GM23338 (cell line): ENCODE data around the gene LIPT1.

Experiments used
- CREB1 ChIP-seq: fragments of 250-450 bp; sonication (Bioruptor Pico); IDR thresholded peaks from 2 replicates; pipeline ENCODE4 v1.5.0; 2020; ENCODE audit warnings: low read depth, mild to moderate bottlenecking, moderate library complexity
- CTCF ChIP-seq, 2 experiments: fragments of 200-600 bp in 1 of 2; sonication (generic) in 1 of 2; conservative IDR thresholded peaks; 2 replicates each; pipeline versions ENCODE4 v1.5.1 to v1.6.1; 2016 to 2017; ENCODE audit warnings: antibody characterized with exemption in 2 of 2, low read depth in 2 of 2, mild to moderate bottlenecking in 2 of 2, moderate library complexity in 1 of 2
- EZH2 ChIP-seq: fragments of 200-600 bp; sonication (generic); IDR thresholded peaks from one replicate; pipeline ENCODE4 v1.8.0; 2017; ENCODE audit warnings: antibody characterized with exemption, mild to moderate bottlenecking, low read depth; ENCODE audit not compliant: unreplicated experiment
- EZH2phosphoT487 ChIP-seq: fragments of 200-600 bp; sonication (generic); IDR thresholded peaks from one replicate; pipeline ENCODE4 v1.8.1; 2018; ENCODE audit warnings: antibody characterized with exemption; ENCODE audit not compliant: unreplicated experiment
- POLR2AphosphoS5 ChIP-seq: IDR thresholded peaks from 2 replicates; pipeline ENCODE4 v1.6.1; 2016; ENCODE audit warnings: antibody characterized with exemption, low read depth
- REST ChIP-seq: IDR thresholded peaks from one replicate; pipeline ENCODE4 v1.6.1; 2018; ENCODE audit warnings: antibody characterized with exemption; ENCODE audit not compliant: unreplicated experiment
- STAT1 ChIP-seq: IDR thresholded peaks from one replicate; pipeline ENCODE4 v1.6.1; 2016; ENCODE audit warnings: antibody characterized with exemption; ENCODE audit not compliant: unreplicated experiment
- ZNF114 ChIP-seq: fragments of 250-450 bp; sonication (Bioruptor Pico); IDR thresholded peaks from 2 replicates; pipeline ENCODE4 v1.5.0; 2020; ENCODE audit warnings: mild to moderate bottlenecking, moderate library complexity

DNA sequence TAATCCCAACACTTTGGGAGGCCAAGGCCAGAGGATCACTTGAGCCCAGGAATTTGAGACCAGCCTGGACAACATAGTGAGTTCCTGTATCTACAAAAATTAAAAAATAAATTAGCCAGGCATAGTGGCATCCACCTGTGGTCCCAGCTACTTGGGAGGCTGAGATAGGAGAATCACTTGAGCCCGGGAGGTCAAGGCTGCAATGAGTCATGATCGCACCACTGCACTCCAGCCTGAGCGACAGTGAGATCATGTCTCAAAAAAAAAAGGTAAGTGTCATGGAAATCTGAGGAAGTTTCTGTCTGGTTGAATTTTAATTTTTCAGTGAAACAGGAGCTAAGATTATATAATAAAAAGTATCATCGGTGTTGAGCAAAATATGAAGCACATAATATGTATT, 15.8 kb upstream of the LIPT1 start:
- TF ChIP-seq REST, result no peak
- no peak for TF ChIP-seq CTCF (conservative IDR thresholded peaks at IDR 0.05; ENCODE audit: low read depth in 2 of 2)
- TF ChIP-seq EZH2phosphoT487, result no peak
- TF ChIP-seq STAT1, result no peak
- no peak for TF ChIP-seq EZH2
- TF ChIP-seq CREB1, result no peak
- no peak for TF ChIP-seq POLR2AphosphoS5
- TF ChIP-seq ZNF114, result no peak
